SK-N-SH (cell line): ENCODE data around the gene TSHZ2. TPM values are rescaled to one million over a fixed set of nuclear protein-coding genes. Genes with fewer than 3 reads are reported as not detected.

Experiments
- CTCF ChIA-PET: fragments of 300-600, 350-600 bp; formaldehyde crosslinking; extraction: SDS; loops from one replicate; lab custom pipeline; 2021; lab: Yijun Ruan, JAX
- POLR2A ChIA-PET: fragments of 350-600 bp; sonication (Branson Sonifier 250); formaldehyde crosslinking; extraction: SDS; loops from one replicate; lab custom pipeline; 2020; ENCODE audit warnings: antibody characterized with exemption, inconsistent platforms; lab: Yijun Ruan, JAX
- DNase-seq: peaks from one replicate; pipeline ENCODE4 v3.0.0; 2012
- H2AFZ ChIP-seq: fragments of 200-600 bp; sonication (generic); 2 replicates; pipeline ENCODE4 v1.8.1; 2016; ENCODE audit warnings: antibody characterized with exemption, mild to moderate bottlenecking, low read depth
- H3F3A ChIP-seq: fragments of 200-600 bp; sonication (generic); replicated peaks from 2 replicates; pipeline ENCODE3; 2016; ENCODE audit warnings: antibody characterized with exemption, mild to moderate bottlenecking; ENCODE audit not compliant: insufficient read depth
- H3K27ac ChIP-seq, 2 experiments: fragments of 200-500 bp in 1 of 2; fragments of 200-600 bp in 1 of 2; sonication (Bioruptor generic) in 1 of 2; sonication (generic), shearing (Covaris generic) in 1 of 2; 2 replicates each; pipeline versions ENCODE4 v1.5.1 to v1.6.1; 2014 to 2016; ENCODE audit warnings: low read depth in 2 of 2, inconsistent platforms in 1 of 2, low read length in 1 of 2, mild to moderate bottlenecking in 1 of 2, mixed read lengths in 1 of 2
- H3K27me3 ChIP-seq: fragments of 200-600 bp; sonication (generic), shearing (Covaris generic); 2 replicates; pipeline ENCODE4 v1.6.1; 2016; ENCODE audit warnings: mixed run types; ENCODE audit not compliant: insufficient read depth
- H3K36me3 ChIP-seq, 2 experiments: fragments of 200-500 bp in 1 of 2; fragments of 200-600 bp in 1 of 2; sonication (Bioruptor generic) in 1 of 2; sonication (generic) in 1 of 2; replicated peaks in 1 of 2; 2 replicates each; pipeline versions ENCODE3 to v1.5.1; 2014 to 2016; ENCODE audit warnings: low read length in 1 of 2, mild to moderate bottlenecking in 1 of 2; ENCODE audit not compliant: insufficient read depth in 2 of 2, control insufficient read depth in 1 of 2
- H3K4me1 ChIP-seq, 2 experiments: fragments of 200-500 bp in 1 of 2; fragments of 200-600 bp in 1 of 2; sonication (Bioruptor generic) in 1 of 2; sonication (generic), shearing (Covaris generic) in 1 of 2; 2 replicates each; pipeline versions ENCODE4 v1.5.1 to v1.6.1; 2014 to 2016; ENCODE audit warnings: low read depth in 1 of 2, low read length in 1 of 2, mixed run types in 1 of 2; ENCODE audit not compliant: insufficient read depth in 2 of 2, control insufficient read depth in 1 of 2
- H3K4me2 ChIP-seq: fragments of 200-600 bp; sonication (generic), shearing (Covaris generic); 2 replicates; pipeline ENCODE4 v1.6.1; 2017; ENCODE audit warnings: mixed run types
- H3K4me3 ChIP-seq, 2 experiments: fragments of 200-500 bp in 1 of 2; fragments of 200-600 bp in 1 of 2; sonication (Bioruptor generic) in 1 of 2; sonication (generic), shearing (Covaris generic) in 1 of 2; 2 replicates each; pipeline versions ENCODE4 v1.5.1 to v1.8.1; 2014 to 2016; ENCODE audit warnings: low read depth in 2 of 2, inconsistent platforms in 1 of 2, low read length in 1 of 2, mild to moderate bottlenecking in 1 of 2, mixed read lengths in 1 of 2, moderate library complexity in 1 of 2
- H3K79me2 ChIP-seq: fragments of 200-600 bp; sonication (generic); 2 replicates; pipeline ENCODE4 v1.8.1; 2017; ENCODE audit warnings: mild to moderate bottlenecking; ENCODE audit not compliant: insufficient read depth
- H3K9ac ChIP-seq: fragments of 200-600 bp; sonication (generic); 2 replicates; pipeline ENCODE4 v1.6.1; 2017; ENCODE audit warnings: mixed run types
- H3K9me2 ChIP-seq: fragments of 200-600 bp; sonication (generic); 2 replicates; pipeline ENCODE4 v1.6.1; 2017; ENCODE audit warnings: mixed run types
- H3K9me3 ChIP-seq: fragments of 200-600 bp; sonication (generic); 2 replicates; pipeline ENCODE4 v1.6.1; 2017; ENCODE audit warnings: mixed run types, mild to moderate bottlenecking, moderate library complexity
- H4K20me1 ChIP-seq: fragments of 200-600 bp; sonication (generic); 2 replicates; pipeline ENCODE4 v1.6.1; 2017; ENCODE audit warnings: mild to moderate bottlenecking, mixed run types; ENCODE audit not compliant: insufficient read depth
- CTCF ChIP-seq: fragments of 200-600 bp; sonication (generic); IDR thresholded peaks from 2 replicates; pipeline ENCODE4 v1.6.1; 2017; ENCODE audit warnings: antibody characterized with exemption, mild to moderate bottlenecking, moderate library complexity
- FOSL2 ChIP-seq: IDR thresholded peaks from 2 replicates; pipeline ENCODE4 v1.4.0; 2012; ENCODE audit warnings: low read depth, mild to moderate bottlenecking, moderate library complexity, borderline replicate concordance
- FOXJ3 ChIP-seq: sonication (generic); formaldehyde crosslinking; IDR thresholded peaks from 2 replicates; pipeline ENCODE4 v1.5.1; 2020; ENCODE audit warnings: mild to moderate bottlenecking, missing genetic modification reagents
- FOXM1 ChIP-seq: IDR thresholded peaks from 2 replicates; pipeline ENCODE4 v1.4.0; 2012; ENCODE audit warnings: low read depth, mild to moderate bottlenecking
- GABPA ChIP-seq: IDR thresholded peaks from 2 replicates; pipeline ENCODE4 v1.4.0; 2012; ENCODE audit warnings: low read depth, mild to moderate bottlenecking
- GATA2 ChIP-seq: sonication (generic); formaldehyde crosslinking; IDR thresholded peaks from 2 replicates; pipeline ENCODE4 v1.5.0; 2020; ENCODE audit warnings: mild to moderate bottlenecking, missing genetic modification reagents
- JUND ChIP-seq: IDR thresholded peaks from 2 replicates; pipeline ENCODE4 v1.4.0; 2012
- NRF1 ChIP-seq: IDR thresholded peaks from 2 replicates; pipeline ENCODE4 v1.6.1; 2012; ENCODE audit warnings: low read depth, mild to moderate bottlenecking, low read length
- POLR2AphosphoS5 ChIP-seq: IDR thresholded peaks from 2 replicates; pipeline ENCODE4 v1.6.1; 2012; ENCODE audit warnings: low read depth, low read length
- RAD21 ChIP-seq: IDR thresholded peaks from 2 replicates; pipeline ENCODE4 v1.6.1; 2012; ENCODE audit warnings: mild to moderate bottlenecking, low read length
- RFX5 ChIP-seq: IDR thresholded peaks from 2 replicates; pipeline ENCODE4 v1.6.1; 2012; ENCODE audit warnings: mild to moderate bottlenecking, improper control_type of control experiment, low read length
- SIN3A ChIP-seq: IDR thresholded peaks from 2 replicates; pipeline ENCODE4 v1.6.1; 2012; ENCODE audit warnings: low read depth, mild to moderate bottlenecking, low read length, moderate library complexity, borderline replicate concordance
- SMC3 ChIP-seq: IDR thresholded peaks from 2 replicates; pipeline ENCODE4 v1.6.1; 2012; ENCODE audit warnings: low read depth, low read length, improper control_type of control experiment
- TEAD4 ChIP-seq: IDR thresholded peaks from 2 replicates; pipeline ENCODE4 v1.4.0; 2012; ENCODE audit warnings: mild to moderate bottlenecking, borderline replicate concordance; ENCODE audit not compliant: insufficient read depth
- USF1 ChIP-seq: IDR thresholded peaks from 2 replicates; pipeline ENCODE4 v1.4.0; 2012; ENCODE audit warnings: low read depth, borderline replicate concordance
- YY1 ChIP-seq: IDR thresholded peaks from 2 replicates; pipeline ENCODE4 v1.4.0; 2012; ENCODE audit warnings: low read depth, mild to moderate bottlenecking
- WGBS: methylation state at CpG from one replicate; pipeline ENCODE4 v1.1.6; 2017; ENCODE audit warnings: low lambda C conversion rate; 5-methylcytosine and 5-hydroxymethylcytosine counted together
- polyA plus RNA-seq, 3 experiments: library from polyadenylated mRNA; depleted of rRNA; stranded (reverse); fragments of >200 nt; gene quantifications; 2 replicates each; pipeline ENCODE4 v1.2.3, GENCODE V29; 2012
- TF ChIP-seq, protein P1 (sequence below): IDR thresholded peaks from 2 replicates; pipeline ENCODE4 v1.4.0; 2012; ENCODE audit warnings: low read depth
- TF ChIP-seq, protein P2 (sequence below): IDR thresholded peaks from 2 replicates; pipeline ENCODE4 v1.4.0; 2012; ENCODE audit warnings: low read depth, borderline replicate concordance
- TF ChIP-seq, protein P3 (sequence below): fragments of 150-350 bp; IDR thresholded peaks from 2 replicates; pipeline ENCODE4 v1.6.1; 2017; ENCODE audit warnings: antibody characterized with exemption, low read length, low read depth, borderline replicate concordance
- TF ChIP-seq, protein P4 (sequence below): IDR thresholded peaks from 2 replicates; pipeline ENCODE4; 2012

Gene TSHZ2
- polyA plus RNA-seq, 1 of the 3 experiments (the other 2 are of a cell fraction) = 0.13 TPM

GRCh38 chr20:53428588-53428987 is 456.4 kb downstream of the TSHZ2 start:
- CTCF ChIA-PET = no interaction called here

More at GRCh38 chr20:53428588-53428987, 456.4 kb downstream of the TSHZ2 start:
- TF ChIP-seq FOXM1 (no peak), TEAD4 (no peak), NRF1 (no peak), POLR2AphosphoS5 (no peak), RAD21 (no peak), JUND (no peak), SMC3 (no peak), GATA2 (no peak), RFX5 (no peak), GABPA (no peak), FOXJ3 (no peak), CTCF (no peak), USF1 (no peak), FOSL2 (no peak), YY1 (no peak), SIN3A (no peak)
- TF ChIP-seq, protein P1, sequence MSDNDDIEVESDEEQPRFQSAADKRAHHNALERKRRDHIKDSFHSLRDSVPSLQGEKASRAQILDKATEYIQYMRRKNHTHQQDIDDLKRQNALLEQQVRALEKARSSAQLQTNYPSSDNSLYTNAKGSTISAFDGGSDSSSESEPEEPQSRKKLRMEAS = no peak
- TF ChIP-seq, protein P2, sequence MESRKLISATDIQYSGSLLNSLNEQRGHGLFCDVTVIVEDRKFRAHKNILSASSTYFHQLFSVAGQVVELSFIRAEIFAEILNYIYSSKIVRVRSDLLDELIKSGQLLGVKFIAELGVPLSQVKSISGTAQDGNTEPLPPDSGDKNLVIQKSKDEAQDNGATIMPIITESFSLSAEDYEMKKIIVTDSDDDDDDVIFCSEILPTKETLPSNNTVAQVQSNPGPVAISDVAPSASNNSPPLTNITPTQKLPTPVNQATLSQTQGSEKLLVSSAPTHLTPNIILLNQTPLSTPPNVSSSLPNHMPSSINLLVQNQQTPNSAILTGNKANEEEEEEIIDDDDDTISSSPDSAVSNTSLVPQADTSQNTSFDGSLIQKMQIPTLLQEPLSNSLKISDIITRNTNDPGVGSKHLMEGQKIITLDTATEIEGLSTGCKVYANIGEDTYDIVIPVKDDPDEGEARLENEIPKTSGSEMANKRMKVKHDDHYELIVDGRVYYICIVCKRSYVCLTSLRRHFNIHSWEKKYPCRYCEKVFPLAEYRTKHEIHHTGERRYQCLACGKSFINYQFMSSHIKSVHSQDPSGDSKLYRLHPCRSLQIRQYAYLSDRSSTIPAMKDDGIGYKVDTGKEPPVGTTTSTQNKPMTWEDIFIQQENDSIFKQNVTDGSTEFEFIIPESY = no peak
- TF ChIP-seq, protein P3, sequence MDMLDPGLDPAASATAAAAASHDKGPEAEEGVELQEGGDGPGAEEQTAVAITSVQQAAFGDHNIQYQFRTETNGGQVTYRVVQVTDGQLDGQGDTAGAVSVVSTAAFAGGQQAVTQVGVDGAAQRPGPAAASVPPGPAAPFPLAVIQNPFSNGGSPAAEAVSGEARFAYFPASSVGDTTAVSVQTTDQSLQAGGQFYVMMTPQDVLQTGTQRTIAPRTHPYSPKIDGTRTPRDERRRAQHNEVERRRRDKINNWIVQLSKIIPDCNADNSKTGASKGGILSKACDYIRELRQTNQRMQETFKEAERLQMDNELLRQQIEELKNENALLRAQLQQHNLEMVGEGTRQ = no peak
- TF ChIP-seq, protein P4, sequence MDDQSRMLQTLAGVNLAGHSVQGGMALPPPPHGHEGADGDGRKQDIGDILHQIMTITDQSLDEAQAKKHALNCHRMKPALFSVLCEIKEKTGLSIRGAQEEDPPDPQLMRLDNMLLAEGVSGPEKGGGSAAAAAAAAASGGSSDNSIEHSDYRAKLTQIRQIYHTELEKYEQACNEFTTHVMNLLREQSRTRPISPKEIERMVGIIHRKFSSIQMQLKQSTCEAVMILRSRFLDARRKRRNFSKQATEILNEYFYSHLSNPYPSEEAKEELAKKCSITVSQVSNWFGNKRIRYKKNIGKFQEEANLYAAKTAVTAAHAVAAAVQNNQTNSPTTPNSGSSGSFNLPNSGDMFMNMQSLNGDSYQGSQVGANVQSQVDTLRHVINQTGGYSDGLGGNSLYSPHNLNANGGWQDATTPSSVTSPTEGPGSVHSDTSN = no peak
- H4K20me1 ChIP-seq = no peaks in the 10 kb centered on the region
- no peaks in the 10 kb centered on the region for H3K36me3 ChIP-seq
- H2AFZ ChIP-seq = no peak overlapping the region
- H3K9me3 ChIP-seq = no peaks in the 10 kb centered on the region
- POLR2A ChIA-PET = no interaction called here
- H3K79me2 ChIP-seq = no peaks in the 10 kb centered on the region
- DNase-seq = no peak
- no peaks in the 10 kb centered on the region for H3K27me3 ChIP-seq
- no peaks in the 10 kb centered on the region for H3K9me2 ChIP-seq
- H3K4me1 ChIP-seq = no peaks in the 10 kb centered on the region
- no peak overlapping the region for H3K4me2 ChIP-seq
- H3K9ac ChIP-seq = no peak overlapping the region
- WGBS = 31% methylated on average over 3 of the region's 3 CpGs
- no peak overlapping the region for H3K27ac ChIP-seq
- no peak overlapping the region for H3K4me3 ChIP-seq
- H3F3A ChIP-seq = no peaks in the 10 kb centered on the region
